GM18907 (cell line): ENCODE data around the gene FHIT.
"Not testable (repeated sequence)": the region's sequence is repeated elsewhere in the genome, so short reads cannot be mapped to it uniquely, and the experiment has no call there.

ENCODE experiments used
- ATAC-seq: cut with Tn5 transposase; IDR thresholded peaks from one replicate; pipeline ENCODE4 v1.9.1; 2021; ENCODE audit warnings: mild to moderate bottlenecking, moderate library complexity; ENCODE audit not compliant: unreplicated experiment

The FHIT gene

DNA sequence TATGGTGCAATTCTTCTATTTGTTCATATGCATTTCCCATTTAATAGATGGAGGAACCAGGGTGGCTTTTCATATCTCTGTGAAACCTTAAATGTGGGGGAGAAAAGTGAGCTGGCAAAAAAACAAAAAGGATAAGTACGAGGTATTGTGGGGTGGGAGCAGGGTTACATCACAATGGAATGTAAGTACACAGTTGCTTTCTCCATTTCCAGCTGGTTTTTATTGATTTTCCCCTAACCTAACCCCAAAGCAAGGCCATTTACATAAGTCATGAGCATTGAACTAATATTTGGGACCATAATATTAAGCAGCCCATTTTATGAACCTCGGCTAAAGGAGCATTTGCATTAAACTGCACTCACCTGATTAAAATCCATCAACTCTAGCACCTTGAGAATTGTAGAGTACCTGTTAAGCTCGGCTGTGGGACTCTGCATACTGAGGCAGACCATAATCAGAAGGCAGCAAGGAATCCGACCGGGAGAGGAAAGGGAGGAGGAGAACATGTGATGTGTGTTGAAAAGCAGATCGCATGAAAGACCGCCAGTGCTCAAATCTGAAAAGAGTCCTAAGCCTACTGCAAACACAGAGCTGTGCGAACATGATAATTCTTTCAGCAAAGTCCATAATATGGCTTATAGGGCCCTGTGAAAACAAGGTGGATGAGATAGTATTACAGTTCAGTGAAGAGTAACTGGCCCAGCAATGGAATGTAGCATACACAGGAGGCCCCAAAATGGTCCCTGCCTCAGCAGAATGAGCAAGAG lies 513.4 kb downstream of the FHIT start:
- ATAC-seq, result no peak

DNA sequence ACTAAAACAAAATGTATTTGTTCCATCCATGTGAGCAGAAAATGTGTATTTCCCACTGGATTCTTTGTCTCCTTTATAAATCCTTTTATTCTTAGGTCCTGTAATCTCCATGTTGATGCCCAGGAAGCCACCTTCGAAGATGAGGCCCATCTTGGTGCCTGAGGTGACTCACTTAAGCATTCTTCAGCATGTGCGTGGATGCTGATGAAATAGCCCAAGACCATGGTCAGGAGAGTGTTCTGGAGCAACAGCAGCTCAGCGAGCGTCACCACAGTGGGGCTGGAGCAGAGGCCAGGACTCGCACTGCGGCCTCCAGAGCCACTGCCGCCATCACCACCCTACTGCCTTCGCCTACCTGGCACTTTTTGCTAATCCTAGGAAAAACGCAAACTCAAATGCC lies 520.9 kb downstream of the FHIT start:
- no peak for ATAC-seq

GRCh38 chr3:60729056-60729455 lies 522.2 kb downstream of the FHIT start:
- no peak for ATAC-seq

DNA sequence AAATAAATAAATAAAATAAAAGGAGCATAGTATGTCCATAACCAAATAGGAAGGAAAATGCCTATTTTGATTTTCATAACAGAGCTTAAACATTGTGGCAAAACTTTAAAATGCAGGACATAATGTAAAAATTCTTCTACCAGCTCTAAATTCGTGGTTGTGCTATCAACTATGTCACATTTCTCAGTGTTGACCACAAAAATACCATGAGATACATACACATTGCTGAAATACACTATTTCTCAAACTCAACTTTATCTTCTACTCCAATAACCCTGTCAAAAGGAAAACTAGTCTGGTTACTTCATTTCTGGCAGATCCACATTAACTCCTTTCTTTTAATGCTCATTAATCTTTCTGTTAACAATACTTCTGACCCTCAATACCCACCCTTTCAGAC lies 523.2 kb downstream of the FHIT start:
- no peak for ATAC-seq

- ATAC-seq, result no peak
These were observed 530.5 kb downstream of the FHIT start for GRCh38 chr3:60720736-60721135.

DNA sequence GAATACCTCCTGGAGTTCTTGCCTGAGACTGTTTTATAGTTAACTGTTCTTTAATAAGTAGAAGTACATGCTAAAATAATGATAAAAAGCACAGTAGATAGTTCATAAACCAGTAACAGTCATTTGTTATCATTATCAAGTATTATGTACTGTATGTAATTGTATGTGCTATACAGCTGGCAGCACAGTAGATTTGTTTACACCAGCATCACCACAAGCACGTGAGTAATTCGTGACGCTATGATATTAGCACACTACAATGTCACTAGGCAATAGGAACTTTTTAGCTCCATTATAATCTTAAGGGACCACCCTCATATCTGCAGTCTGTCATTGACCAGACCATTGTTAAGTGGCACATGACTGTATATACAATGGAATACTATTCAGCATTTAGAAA lies 534.7 kb downstream of the FHIT start:
- no peak for ATAC-seq

DNA sequence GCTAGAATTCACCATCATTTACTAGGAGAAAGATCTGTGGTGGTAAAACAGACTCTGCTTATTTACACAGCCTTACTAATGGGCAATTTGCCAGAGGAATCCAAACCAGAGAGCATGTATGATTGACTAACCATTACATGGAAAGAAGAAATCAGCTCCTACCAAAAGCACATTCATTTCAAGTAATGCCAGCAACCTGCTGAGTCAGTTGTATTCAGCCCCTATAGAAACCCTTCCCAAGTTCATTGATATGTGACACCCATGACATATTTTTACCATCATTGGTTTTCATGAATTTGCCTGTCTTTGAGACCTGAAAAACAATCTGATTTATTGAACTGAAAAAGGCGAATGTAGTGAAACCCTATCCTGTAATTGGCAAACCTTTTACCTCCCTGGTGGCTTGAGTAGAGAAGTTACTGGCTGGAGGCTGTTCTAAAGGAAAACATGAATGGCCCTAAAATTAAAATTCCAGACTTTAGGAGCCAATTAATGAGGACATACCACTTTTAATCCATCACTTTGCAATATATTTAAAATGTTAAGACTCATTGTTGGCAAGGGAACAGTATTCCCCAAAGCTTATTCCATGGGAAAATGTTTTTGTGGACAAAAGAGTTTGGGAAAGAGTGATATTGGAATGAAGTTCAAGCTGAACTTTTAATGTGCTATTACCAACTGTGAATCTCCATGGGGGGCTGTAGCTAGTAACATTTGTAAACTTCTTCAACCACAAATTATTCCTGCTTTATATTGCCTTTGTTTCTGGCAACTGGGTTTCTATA lies 542.9 kb downstream of the FHIT start:
- no peak for ATAC-seq

- ATAC-seq, result no peak
These were observed 543.7 kb downstream of the FHIT start for GRCh38 chr3:60707452-60708020.

GRCh38 chr3:60703956-60704736 lies 547.1 kb downstream of the FHIT start:
- ATAC-seq, result no peak

DNA sequence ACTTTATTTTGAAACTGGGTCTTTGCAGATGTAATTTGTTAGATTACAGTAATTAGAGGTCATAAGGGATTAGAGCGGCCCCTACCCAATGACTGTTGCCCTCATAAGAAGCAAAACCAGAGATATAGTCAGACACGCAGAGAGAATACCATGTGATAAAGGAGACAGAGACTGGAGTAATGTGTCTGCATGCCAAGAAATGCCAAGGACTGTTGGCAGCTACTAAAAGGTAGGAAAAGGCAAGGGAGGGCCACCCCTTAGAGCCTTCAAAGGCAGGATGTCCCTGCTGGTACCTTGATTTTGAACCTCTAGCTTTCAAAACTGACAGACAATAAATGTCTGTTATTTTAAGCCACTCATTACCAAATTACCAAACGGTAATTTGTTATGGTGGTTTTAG lies 548.2 kb downstream of the FHIT start:
- no peak for ATAC-seq

- no peak for ATAC-seq
These were observed 553.1 kb downstream of the FHIT start for GRCh38 chr3:60698117-60698516.

- ATAC-seq, result no peak
These were observed 554.1 kb downstream of the FHIT start for GRCh38 chr3:60697132-60697531.

DNA sequence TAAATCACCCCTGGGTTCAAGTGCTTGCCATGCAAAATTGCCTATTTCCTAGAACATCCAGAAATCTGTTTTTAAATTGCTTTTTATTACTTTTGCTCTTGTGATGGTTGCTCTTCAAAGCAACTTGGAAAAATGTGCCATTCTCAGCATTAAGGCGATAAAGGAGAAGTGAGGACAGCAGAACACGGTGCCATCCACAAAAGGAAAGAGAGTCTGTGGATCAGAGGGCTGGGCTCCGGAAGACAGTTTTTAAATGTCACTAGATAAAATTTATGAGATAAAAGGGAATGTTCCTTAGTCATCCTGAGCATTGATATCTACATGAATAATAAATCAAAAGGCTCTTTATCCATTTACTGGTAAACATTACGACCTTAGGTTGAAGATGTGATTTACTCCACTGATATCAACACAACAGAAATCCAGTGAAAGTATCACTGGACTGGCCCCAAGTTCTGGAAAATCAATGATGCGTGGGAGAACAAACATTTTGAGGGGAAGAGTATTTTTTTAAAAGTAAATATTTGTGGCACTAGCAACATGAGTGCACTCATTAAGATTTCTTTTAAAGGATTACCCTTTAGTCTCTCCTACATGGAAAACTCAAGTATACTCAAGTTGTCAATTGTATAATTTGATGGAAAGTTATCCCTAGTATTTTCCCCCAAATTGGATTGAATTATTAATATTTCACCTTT lies 554.7 kb downstream of the FHIT start:
- ATAC-seq, result no peak

DNA sequence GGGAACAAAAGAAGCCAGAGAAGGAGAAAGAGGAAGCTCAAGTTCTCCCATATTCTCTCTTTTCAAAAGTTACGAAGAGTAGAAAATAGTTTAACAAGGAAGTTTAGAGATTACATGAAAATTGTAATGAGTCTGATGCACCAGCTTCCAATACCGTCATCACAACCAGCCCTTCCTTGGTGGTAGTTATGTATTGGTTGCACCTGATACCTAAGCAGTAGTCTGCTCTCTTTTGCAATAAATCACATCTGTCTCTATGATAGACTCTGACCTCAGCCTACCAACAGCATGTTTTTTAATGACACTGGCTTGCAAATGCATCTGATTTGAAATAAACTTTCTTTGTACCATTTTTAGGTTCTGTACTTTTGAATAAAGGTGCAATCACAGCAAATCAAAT lies 575.8 kb downstream of the FHIT start:
- ATAC-seq, result no peak

DNA sequence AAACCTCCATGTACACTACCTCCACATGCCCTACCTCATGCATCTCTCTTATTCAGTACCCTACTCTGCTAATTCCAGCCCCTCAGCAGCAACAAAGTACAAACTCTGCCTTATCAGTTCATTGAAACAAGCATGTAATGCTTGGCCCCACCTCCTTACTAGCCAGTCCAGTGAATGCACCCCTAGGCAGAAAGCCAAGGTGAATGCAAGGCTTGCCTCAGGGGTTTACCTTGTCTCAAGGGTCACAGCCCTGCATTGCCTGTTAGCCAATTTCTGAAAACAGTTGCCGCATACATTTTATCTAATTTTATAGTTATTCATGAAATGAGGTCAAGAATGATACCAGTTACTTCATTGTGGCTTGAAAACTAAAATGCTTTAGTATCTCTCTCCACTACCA lies 576.4 kb downstream of the FHIT start:
- no peak for ATAC-seq

DNA sequence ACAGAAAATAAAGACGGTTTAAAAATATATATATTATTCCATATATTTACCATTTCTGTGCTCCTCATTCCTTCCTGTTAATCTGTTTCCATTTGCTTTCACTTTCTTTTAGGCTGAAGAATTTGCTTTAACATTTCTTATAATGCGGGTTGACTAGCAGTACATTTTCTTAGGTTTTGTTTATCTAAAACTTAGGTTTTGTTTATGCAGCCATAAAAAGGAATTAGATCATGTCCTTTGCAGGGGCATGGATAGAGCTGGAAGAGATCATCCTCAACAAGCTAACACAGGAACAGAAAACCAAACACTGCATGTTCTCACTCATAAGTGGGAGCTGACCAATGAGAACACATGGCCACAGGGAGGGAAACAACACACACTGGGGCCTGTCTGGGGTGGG lies 578.1 kb downstream of the FHIT start:
- no peak for ATAC-seq

- not testable (repeated sequence) for ATAC-seq
These were observed 578.9 kb downstream of the FHIT start for GRCh38 chr3:60672337-60672736.

GRCh38 chr3:60669636-60670035 lies 581.6 kb downstream of the FHIT start:
- no peak for ATAC-seq

DNA sequence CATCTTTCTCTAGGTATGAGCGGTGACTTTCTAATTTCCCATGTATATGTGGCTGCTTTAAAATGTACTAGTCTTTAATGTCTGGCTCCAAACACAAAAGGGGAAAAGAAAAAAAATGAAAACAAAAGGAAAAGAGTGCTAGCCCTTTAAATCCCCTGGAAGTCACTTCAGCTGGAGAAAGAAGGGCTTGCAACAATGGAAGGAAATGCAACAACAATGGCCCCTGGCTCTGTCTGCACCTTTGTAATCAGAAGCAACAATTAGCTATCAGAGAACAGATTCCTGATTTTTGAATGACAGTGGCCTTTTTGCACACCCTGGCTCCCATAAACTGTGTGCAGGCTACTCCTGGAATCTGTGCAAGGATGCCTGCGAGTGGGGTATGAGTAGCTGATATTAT lies 591.2 kb downstream of the FHIT start:
- no peak for ATAC-seq

DNA sequence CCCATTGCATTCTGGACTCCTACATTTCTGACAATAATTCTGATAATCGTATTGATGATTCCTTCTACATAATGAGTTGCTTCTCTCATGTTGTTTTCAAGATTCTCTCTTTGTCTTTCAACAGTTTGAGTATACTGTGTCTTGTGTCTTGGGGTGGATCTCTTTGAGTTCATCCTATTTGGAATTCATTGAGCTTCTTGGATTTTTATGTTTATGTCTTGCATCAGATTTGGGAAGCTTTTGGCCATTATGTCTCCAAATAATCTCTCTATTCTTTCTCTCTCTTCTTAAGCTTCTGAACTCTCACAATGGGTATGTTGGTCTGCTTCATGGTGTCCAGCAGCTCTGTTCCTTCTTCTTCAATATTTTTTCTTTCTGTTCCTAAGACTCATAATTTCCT lies 592.2 kb downstream of the FHIT start:
- no peak for ATAC-seq

- ATAC-seq, result peak; percentile 93
These were observed 593.3 kb downstream of the FHIT start for GRCh38 chr3:60657972-60658371.
